Loucy (cell line): ENCODE results near the gene GATC.

ENCODE experiments used
- EZH2phosphoT487 ChIP-seq: fragments of 200-600 bp; IDR thresholded peaks from 2 replicates; pipeline ENCODE4 v1.6.1; 2018; ENCODE audit warnings: antibody characterized with exemption, mild to moderate bottlenecking, moderate library complexity, borderline replicate concordance
- TF ChIP-seq, protein P1 (sequence below): fragments of 200-600 bp; sonication (generic); conservative IDR thresholded peaks from 2 replicates; pipeline ENCODE4 v1.5.1; 2014; ENCODE audit warnings: mild to moderate bottlenecking, antibody characterized with exemption, low read length

DNA sequence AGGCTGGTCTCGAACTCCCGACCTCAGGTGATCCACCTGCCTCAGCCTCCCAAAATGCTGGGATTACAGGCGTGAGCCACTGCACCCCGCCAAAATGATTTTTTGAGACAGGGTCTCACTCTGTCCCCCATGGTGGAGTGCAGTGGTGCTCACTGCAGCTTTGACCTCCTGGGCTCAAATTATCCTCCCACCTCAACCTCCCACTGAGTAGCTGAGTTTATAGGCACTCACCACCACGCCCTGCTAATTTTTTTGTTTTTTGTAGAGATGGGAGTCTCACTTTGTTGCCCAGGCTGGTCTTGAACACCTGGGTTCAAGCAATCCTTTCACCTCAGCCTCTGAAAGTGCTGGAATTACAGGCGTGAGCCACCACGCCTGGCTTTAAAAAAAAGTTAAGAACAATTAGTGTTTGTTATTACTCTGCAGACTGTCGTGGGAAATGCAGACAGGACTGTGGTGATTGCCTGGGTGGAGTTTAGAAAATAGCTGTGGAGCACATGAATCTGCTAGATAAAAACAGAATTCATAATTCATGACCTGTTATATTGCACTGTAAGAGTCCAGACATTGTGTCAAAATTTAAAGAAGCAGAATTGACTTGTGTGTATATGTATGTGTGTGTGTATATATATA is 17.5 kb upstream of the GATC start:
- TF ChIP-seq, protein P1, sequence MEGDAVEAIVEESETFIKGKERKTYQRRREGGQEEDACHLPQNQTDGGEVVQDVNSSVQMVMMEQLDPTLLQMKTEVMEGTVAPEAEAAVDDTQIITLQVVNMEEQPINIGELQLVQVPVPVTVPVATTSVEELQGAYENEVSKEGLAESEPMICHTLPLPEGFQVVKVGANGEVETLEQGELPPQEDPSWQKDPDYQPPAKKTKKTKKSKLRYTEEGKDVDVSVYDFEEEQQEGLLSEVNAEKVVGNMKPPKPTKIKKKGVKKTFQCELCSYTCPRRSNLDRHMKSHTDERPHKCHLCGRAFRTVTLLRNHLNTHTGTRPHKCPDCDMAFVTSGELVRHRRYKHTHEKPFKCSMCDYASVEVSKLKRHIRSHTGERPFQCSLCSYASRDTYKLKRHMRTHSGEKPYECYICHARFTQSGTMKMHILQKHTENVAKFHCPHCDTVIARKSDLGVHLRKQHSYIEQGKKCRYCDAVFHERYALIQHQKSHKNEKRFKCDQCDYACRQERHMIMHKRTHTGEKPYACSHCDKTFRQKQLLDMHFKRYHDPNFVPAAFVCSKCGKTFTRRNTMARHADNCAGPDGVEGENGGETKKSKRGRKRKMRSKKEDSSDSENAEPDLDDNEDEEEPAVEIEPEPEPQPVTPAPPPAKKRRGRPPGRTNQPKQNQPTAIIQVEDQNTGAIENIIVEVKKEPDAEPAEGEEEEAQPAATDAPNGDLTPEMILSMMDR, result no peak
- TF ChIP-seq EZH2phosphoT487, result no peak
